GM08714 (cell line): ENCODE results near the gene SMARCA4.
"Not testable (repeated sequence)": the region's sequence is repeated elsewhere in the genome, so short reads cannot be mapped to it uniquely, and the experiment has no call there.

ENCODE experiments used
- H3K4me3 ChIP-seq: fragments of 200-500 bp; sonication (Bioruptor generic); 2 replicates; pipeline ENCODE4 v1.5.1; 2014; ENCODE audit warnings: mild to moderate bottlenecking, low read length, inconsistent platforms
- ZNF274 ChIP-seq: IDR thresholded peaks from 2 replicates; pipeline ENCODE4 v1.6.1; 2012; ENCODE audit warnings: mild to moderate bottlenecking, low read depth, low read length

SMARCA4 gene

GRCh38 chr19:11090264-11090996 lies 129.6 kb downstream of the SMARCA4 start:
- H3K4me3 ChIP-seq: peak overlapping the region; percentile 93
- TF ChIP-seq ZNF274: no peak

GRCh38 chr19:11090997-11091702 lies 130.3 kb downstream of the SMARCA4 start:
- TF ChIP-seq ZNF274: no peak
- H3K4me3 ChIP-seq: peak overlapping the region; percentile 93

- peak overlapping the region; percentile 93; the same call in 1 of the 2 replicates for H3K4me3 ChIP-seq
- TF ChIP-seq ZNF274: no peak
Measured at GRCh38 chr19:11091703-11092153, 130.9 kb downstream of the SMARCA4 start.

GRCh38 chr19:11092181-11092538 lies 131.3 kb downstream of the SMARCA4 start:
- TF ChIP-seq ZNF274: no peak
- H3K4me3 ChIP-seq: no peak overlapping the region; the same call in 1 of the 2 replicates

- TF ChIP-seq ZNF274: no peak
- H3K4me3 ChIP-seq: no peak overlapping the region
Measured at GRCh38 chr19:11093689-11094238, 132.9 kb downstream of the SMARCA4 start.

GRCh38 chr19:11094520-11094894 lies 133.7 kb downstream of the SMARCA4 start:
- no peak for TF ChIP-seq ZNF274

GRCh38 chr19:11096210-11096841 lies 135.5 kb downstream of the SMARCA4 start:
- peak overlapping the region; percentile 34; the same call in 1 of the 2 replicates for H3K4me3 ChIP-seq
- no peak for TF ChIP-seq ZNF274

More at GRCh38 chr19:11094520-11094894, 133.7 kb downstream of the SMARCA4 start:
- H3K4me3 ChIP-seq: peak overlapping the region; percentile 35; the same call in 1 of the 2 replicates

- H3K4me3 ChIP-seq: not testable (repeated sequence)
Measured at GRCh38 chr19:11097367-11097766, 136.5 kb downstream of the SMARCA4 start.

GRCh38 chr19:11098327-11098726 lies 137.5 kb downstream of the SMARCA4 start:
- no peak for TF ChIP-seq ZNF274

GRCh38 chr19:11098861-11099260 lies 138.0 kb downstream of the SMARCA4 start:
- no peak for TF ChIP-seq ZNF274
- H3K4me3 ChIP-seq: no peak overlapping the region

More at GRCh38 chr19:11098327-11098726, 137.5 kb downstream of the SMARCA4 start:
- no peak overlapping the region for H3K4me3 ChIP-seq

GRCh38 chr19:11100049-11100448 lies 139.2 kb downstream of the SMARCA4 start:
- no peak for TF ChIP-seq ZNF274

GRCh38 chr19:11101057-11101456 lies 140.2 kb downstream of the SMARCA4 start:
- no peak for TF ChIP-seq ZNF274

More at GRCh38 chr19:11100049-11100448, 139.2 kb downstream of the SMARCA4 start:
- H3K4me3 ChIP-seq: no peak overlapping the region

GRCh38 chr19:11102944-11103343 lies 142.1 kb downstream of the SMARCA4 start:
- H3K4me3 ChIP-seq: no peak overlapping the region
- TF ChIP-seq ZNF274: no peak

More at GRCh38 chr19:11101057-11101456, 140.2 kb downstream of the SMARCA4 start:
- no peak overlapping the region for H3K4me3 ChIP-seq

GRCh38 chr19:11103667-11104066 lies 142.8 kb downstream of the SMARCA4 start:
- H3K4me3 ChIP-seq: not testable (repeated sequence)

GRCh38 chr19:11105014-11105636 lies 144.3 kb downstream of the SMARCA4 start:
- H3K4me3 ChIP-seq: no peak overlapping the region
- TF ChIP-seq ZNF274: no peak
